ENCODE measurements around the gene BARX2. TPM values are rescaled to one million over a fixed set of nuclear protein-coding genes. Genes with fewer than 3 reads are reported as not detected.

BARX2 gene
- total and polyA plus RNA-seq, 3 experiments from 2014 or later = not detected

GRCh38 chr11:129416080-129416820, 40.6 kb downstream of the BARX2 start:
- H3K27me3 Mint-ChIP-seq = no peaks in the 10 kb centered on the region
- Histone ChIP-seq H3K27ac (ENCODE audit: low read depth, low read length) (no peak overlapping the region), H3K4me1 (ENCODE audit: insufficient read depth, low read length) (no peaks in the 10 kb centered on the region), H3K36me3 (ENCODE audit: insufficient read depth, low read length) (no peaks in the 10 kb centered on the region), H3K4me3 (ENCODE audit: low read length) (no peak overlapping the region), H3K9me3 (ENCODE audit: low read length) (no peaks in the 10 kb centered on the region), H3K27me3 (ENCODE audit: insufficient read depth, low read length, poor library complexity, severe bottlenecking) (no peaks in the 10 kb centered on the region)
- H3K4me1 Mint-ChIP-seq = no peaks in the 10 kb centered on the region
- no peaks in the 10 kb centered on the region for H3K9me3 Mint-ChIP-seq
- no peaks in the 10 kb centered on the region for H3K36me3 Mint-ChIP-seq
- CTCF ChIA-PET = no interaction called here
- no peak overlapping the region for H3K27ac Mint-ChIP-seq
- POLR2A ChIA-PET = no interaction called here
- no peak for DNase-seq
- H3K4me3 Mint-ChIP-seq = no peak overlapping the region

DNA sequence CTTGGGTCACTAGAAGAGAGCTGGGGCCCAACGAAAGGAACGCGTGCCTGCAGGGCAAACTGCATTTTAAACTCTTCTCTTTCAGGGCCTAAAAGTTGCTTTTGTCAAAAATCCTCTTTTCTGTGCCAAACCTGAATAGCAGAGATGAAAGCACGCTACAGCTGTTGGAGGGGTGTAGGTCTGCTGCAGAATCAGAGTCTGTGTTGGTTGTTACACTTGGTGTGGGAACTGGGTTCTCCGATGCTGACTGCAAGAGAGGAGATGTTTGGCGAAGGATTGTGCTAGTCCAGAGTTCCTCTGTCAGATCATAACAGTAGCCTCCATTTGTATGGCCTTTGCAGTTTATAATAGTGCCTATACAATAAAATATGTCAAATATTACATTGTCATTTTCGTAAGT, 41.8 kb downstream of the BARX2 start:
- no peaks in the 10 kb centered on the region for H3K4me1 ChIP-seq (ENCODE audit: insufficient read depth, low read length)
- H3K27ac ChIP-seq (ENCODE audit: low read depth, low read length) = no peak overlapping the region
- no peak overlapping the region for H3K4me3 Mint-ChIP-seq
- H3K36me3 Mint-ChIP-seq = no peaks in the 10 kb centered on the region
- no peaks in the 10 kb centered on the region for H3K9me3 Mint-ChIP-seq
- no peak for DNase-seq
- ChIA-PET CTCF (no interaction called here), POLR2A (no interaction called here)
- H3K36me3 ChIP-seq (ENCODE audit: insufficient read depth, low read length) = no peaks in the 10 kb centered on the region
- H3K9me3 ChIP-seq (ENCODE audit: low read length) = no peaks in the 10 kb centered on the region
- no peaks in the 10 kb centered on the region for H3K27me3 ChIP-seq (ENCODE audit: insufficient read depth, low read length, poor library complexity, severe bottlenecking)
- no peak overlapping the region for H3K4me3 ChIP-seq (ENCODE audit: low read length)
- no peaks in the 10 kb centered on the region for H3K27me3 Mint-ChIP-seq
- no peaks in the 10 kb centered on the region for H3K4me1 Mint-ChIP-seq
- H3K27ac Mint-ChIP-seq = no peak overlapping the region

DNA sequence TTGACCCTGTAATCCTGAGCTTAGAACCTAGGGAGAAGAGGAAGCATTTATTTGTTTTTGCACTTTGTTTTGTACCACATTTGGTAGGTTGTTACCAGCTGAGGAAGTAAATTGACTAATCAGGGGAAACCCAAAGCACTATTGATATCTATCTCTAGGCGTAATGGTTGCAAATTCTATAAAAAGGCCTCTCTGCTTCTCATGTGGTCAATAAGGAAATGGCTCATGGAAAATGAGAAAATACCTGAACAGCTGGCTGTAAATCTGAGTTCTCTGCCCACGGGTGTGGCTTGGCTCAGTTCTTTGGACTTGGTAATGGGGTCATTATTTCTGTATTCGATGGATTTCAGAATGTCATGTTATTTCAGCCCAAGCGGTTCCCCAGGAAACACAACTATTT, 42.4 kb downstream of the BARX2 start:
- H3K4me3 Mint-ChIP-seq = no peak overlapping the region
- no peak overlapping the region for H3K27ac Mint-ChIP-seq
- POLR2A ChIA-PET = no interaction called here
- Histone ChIP-seq H3K9me3 (ENCODE audit: low read length) (no peaks in the 10 kb centered on the region), H3K4me3 (ENCODE audit: low read length) (no peak overlapping the region), H3K27ac (ENCODE audit: low read depth, low read length) (no peak overlapping the region), H3K27me3 (ENCODE audit: insufficient read depth, low read length, poor library complexity, severe bottlenecking) (no peaks in the 10 kb centered on the region), H3K36me3 (ENCODE audit: insufficient read depth, low read length) (no peaks in the 10 kb centered on the region), H3K4me1 (ENCODE audit: insufficient read depth, low read length) (no peaks in the 10 kb centered on the region)
- no peaks in the 10 kb centered on the region for H3K36me3 Mint-ChIP-seq
- no peaks in the 10 kb centered on the region for H3K27me3 Mint-ChIP-seq
- CTCF ChIA-PET = no interaction called here
- H3K9me3 Mint-ChIP-seq = no peaks in the 10 kb centered on the region
- no peaks in the 10 kb centered on the region for H3K4me1 Mint-ChIP-seq
- no peak for DNase-seq

- CTCF ChIA-PET = no interaction called here
- H3K36me3 ChIP-seq (ENCODE audit: insufficient read depth, low read length) = no peaks in the 10 kb centered on the region
- H3K27ac ChIP-seq (ENCODE audit: low read depth, low read length) = no peak overlapping the region
- H3K4me1 ChIP-seq (ENCODE audit: insufficient read depth, low read length) = no peaks in the 10 kb centered on the region
- Mint-ChIP-seq H3K36me3 (no peaks in the 10 kb centered on the region), H3K27ac (no peak overlapping the region), H3K4me1 (no peaks in the 10 kb centered on the region), H3K9me3 (no peaks in the 10 kb centered on the region), H3K27me3 (peaks cover 0 to under 1% of the 10 kb centered on the region in 2 donors), H3K4me3 (no peak overlapping the region)
- POLR2A ChIA-PET = no interaction called here
- H3K9me3 ChIP-seq (ENCODE audit: low read length) = no peaks in the 10 kb centered on the region
- no peaks in the 10 kb centered on the region for H3K27me3 ChIP-seq (ENCODE audit: insufficient read depth, low read length, poor library complexity, severe bottlenecking)
- H3K4me3 ChIP-seq (ENCODE audit: low read length) = no peak overlapping the region
- no peak for DNase-seq
Measured at GRCh38 chr11:129419386-129419785, 43.7 kb downstream of the BARX2 start.

DNA sequence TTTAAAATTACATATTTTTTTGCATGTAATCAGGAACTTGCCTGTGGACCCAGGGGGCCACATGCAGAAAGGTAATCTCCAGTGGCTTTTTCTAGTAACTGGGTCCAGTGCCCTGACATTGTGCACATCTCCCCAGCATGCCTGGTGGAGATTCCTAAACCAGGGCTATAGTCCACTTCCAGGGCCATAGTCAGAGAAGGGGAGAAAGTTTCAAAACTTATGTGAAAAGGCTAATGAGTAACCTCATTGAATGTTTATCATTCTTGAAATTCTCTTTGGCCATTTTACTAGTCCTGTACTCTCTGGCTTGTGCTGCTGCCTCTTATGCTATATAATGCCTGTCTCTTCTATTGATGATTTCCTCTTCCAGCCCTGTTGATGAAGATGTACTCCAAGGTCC, 47.8 kb downstream of the BARX2 start:
- Histone ChIP-seq H3K4me1 (ENCODE audit: insufficient read depth, low read length) (no peaks in the 10 kb centered on the region), H3K9me3 (ENCODE audit: low read length) (no peaks in the 10 kb centered on the region), H3K4me3 (ENCODE audit: low read length) (no peak overlapping the region), H3K36me3 (ENCODE audit: insufficient read depth, low read length) (no peaks in the 10 kb centered on the region), H3K27me3 (ENCODE audit: insufficient read depth, low read length, poor library complexity, severe bottlenecking) (no peaks in the 10 kb centered on the region), H3K27ac (ENCODE audit: low read depth, low read length) (no peak overlapping the region)
- DNase-seq = no peak
- H3K27me3 Mint-ChIP-seq = peaks cover 3 to 11% of the 10 kb centered on the region in 2 donors
- ChIA-PET POLR2A (no interaction called here), CTCF (no interaction called here)
- H3K4me1 Mint-ChIP-seq = no peaks in the 10 kb centered on the region
- no peak overlapping the region for H3K4me3 Mint-ChIP-seq
- H3K36me3 Mint-ChIP-seq = no peaks in the 10 kb centered on the region
- H3K27ac Mint-ChIP-seq = no peak overlapping the region
- no peaks in the 10 kb centered on the region for H3K9me3 Mint-ChIP-seq

DNA sequence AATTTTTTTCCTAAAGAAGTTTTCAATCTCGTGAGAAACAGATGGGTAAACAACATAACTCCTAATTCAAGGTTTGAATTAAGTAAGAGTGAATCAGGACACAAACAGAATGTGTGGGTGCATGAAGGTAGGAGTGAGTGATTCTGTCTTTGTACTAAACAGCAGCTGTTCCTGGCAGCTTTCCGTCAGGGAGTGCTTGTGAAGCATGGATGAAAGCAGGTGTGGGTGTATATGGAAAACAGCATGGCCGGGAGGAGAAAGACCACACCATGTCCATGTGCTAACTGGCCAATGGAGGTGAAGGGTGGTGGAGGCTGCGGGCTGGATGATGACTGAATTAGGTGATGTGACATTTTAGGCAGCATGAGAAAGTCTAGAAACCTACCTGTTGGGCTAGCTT, 49.6 kb downstream of the BARX2 start:
- no peak overlapping the region for H3K4me3 ChIP-seq (ENCODE audit: low read length)
- H3K36me3 Mint-ChIP-seq = no peaks in the 10 kb centered on the region
- CTCF ChIA-PET = no interaction called here
- no peaks in the 10 kb centered on the region for H3K27me3 ChIP-seq (ENCODE audit: insufficient read depth, low read length, poor library complexity, severe bottlenecking)
- H3K4me3 Mint-ChIP-seq = no peak overlapping the region
- H3K4me1 ChIP-seq (ENCODE audit: insufficient read depth, low read length) = no peaks in the 10 kb centered on the region
- no peak overlapping the region for H3K27ac Mint-ChIP-seq
- POLR2A ChIA-PET = no interaction called here
- H3K36me3 ChIP-seq (ENCODE audit: insufficient read depth, low read length) = no peaks in the 10 kb centered on the region
- peaks cover 0 to 3% (median 0%) of the 10 kb centered on the region in 5 donors for H3K9me3 Mint-ChIP-seq
- H3K27ac ChIP-seq (ENCODE audit: low read depth, low read length) = no peak overlapping the region
- H3K9me3 ChIP-seq (ENCODE audit: low read length) = no peaks in the 10 kb centered on the region
- H3K4me1 Mint-ChIP-seq = no peaks in the 10 kb centered on the region
- DNase-seq = no peak
- H3K27me3 Mint-ChIP-seq = peaks cover 6 to 13% of the 10 kb centered on the region in 2 donors

GRCh38 chr11:129426038-129426437, 50.4 kb downstream of the BARX2 start:
- no peaks in the 10 kb centered on the region for H3K27me3 ChIP-seq (ENCODE audit: insufficient read depth, low read length, poor library complexity, severe bottlenecking)
- peaks cover 6 to 13% of the 10 kb centered on the region in 2 donors for H3K27me3 Mint-ChIP-seq
- H3K4me1 Mint-ChIP-seq = no peaks in the 10 kb centered on the region
- no peaks in the 10 kb centered on the region for H3K36me3 ChIP-seq (ENCODE audit: insufficient read depth, low read length)
- H3K4me3 ChIP-seq (ENCODE audit: low read length) = no peak overlapping the region
- H3K27ac ChIP-seq (ENCODE audit: low read depth, low read length) = no peak overlapping the region
- H3K27ac Mint-ChIP-seq = no peak overlapping the region
- DNase-seq = no peak
- H3K4me1 ChIP-seq (ENCODE audit: insufficient read depth, low read length) = no peaks in the 10 kb centered on the region
- H3K36me3 Mint-ChIP-seq = no peaks in the 10 kb centered on the region
- CTCF ChIA-PET = no interaction called here
- H3K9me3 Mint-ChIP-seq = peaks cover 0 to 4% (median 1%) of the 10 kb centered on the region in 5 donors
- POLR2A ChIA-PET = no interaction called here
- H3K9me3 ChIP-seq (ENCODE audit: low read length) = no peaks in the 10 kb centered on the region
- no peak overlapping the region for H3K4me3 Mint-ChIP-seq

DNA sequence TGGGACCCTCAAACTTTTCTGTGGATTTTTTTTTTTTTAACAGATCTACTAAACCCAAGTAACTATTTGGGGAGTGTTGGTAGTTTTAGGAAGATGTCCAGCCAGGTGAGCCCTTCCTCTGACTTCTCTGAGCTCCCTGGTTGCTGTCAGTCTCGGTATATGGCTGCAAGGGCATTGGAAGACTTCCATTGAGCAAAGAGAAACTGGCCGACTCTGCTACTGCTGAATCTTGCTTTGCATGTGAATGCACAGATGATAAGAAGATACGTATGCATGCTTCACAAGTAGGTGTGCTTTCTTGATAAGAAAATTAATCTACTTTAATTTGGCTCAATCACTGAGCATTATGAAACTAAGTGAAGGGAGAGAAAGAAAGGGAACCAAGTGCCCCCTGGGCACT, 51.1 kb downstream of the BARX2 start:
- no peak overlapping the region for H3K4me3 ChIP-seq (ENCODE audit: low read length)
- no peak overlapping the region for H3K4me3 Mint-ChIP-seq
- POLR2A ChIA-PET = no interaction called here
- CTCF ChIA-PET = no interaction called here
- no peaks in the 10 kb centered on the region for H3K27me3 ChIP-seq (ENCODE audit: insufficient read depth, low read length, poor library complexity, severe bottlenecking)
- H3K27ac Mint-ChIP-seq = no peak overlapping the region
- H3K9me3 ChIP-seq (ENCODE audit: low read length) = no peaks in the 10 kb centered on the region
- H3K27ac ChIP-seq (ENCODE audit: low read depth, low read length) = no peak overlapping the region
- no peak for DNase-seq
- H3K9me3 Mint-ChIP-seq = peaks cover 4 to 6% (median 5%) of the 10 kb centered on the region in 5 donors
- H3K36me3 ChIP-seq (ENCODE audit: insufficient read depth, low read length) = no peaks in the 10 kb centered on the region
- H3K27me3 Mint-ChIP-seq = peaks cover 6 to 13% of the 10 kb centered on the region in 2 donors
- no peaks in the 10 kb centered on the region for H3K36me3 Mint-ChIP-seq
- no peaks in the 10 kb centered on the region for H3K4me1 ChIP-seq (ENCODE audit: insufficient read depth, low read length)
- H3K4me1 Mint-ChIP-seq = no peaks in the 10 kb centered on the region

DNA sequence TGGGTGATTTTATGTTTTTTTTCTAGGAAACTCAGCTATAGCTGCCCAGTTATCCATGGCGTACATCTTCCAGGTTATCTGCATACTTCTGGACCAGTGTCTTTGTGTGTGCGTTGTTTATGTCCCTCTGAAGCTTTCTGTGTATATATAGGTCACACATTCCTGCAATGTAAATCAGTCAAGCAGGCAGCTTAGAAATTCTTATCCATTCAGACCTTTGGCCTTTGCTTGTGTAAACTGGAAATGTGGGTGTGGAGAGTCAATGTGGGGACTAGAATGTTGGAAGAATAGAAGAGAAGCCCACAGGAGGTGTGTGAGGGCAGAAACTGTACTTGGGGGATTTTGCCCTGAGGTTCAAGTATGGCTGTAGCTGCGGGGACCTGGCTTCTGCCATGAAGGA, 51.7 kb downstream of the BARX2 start:
- Histone ChIP-seq H3K9me3 (ENCODE audit: low read length) (no peaks in the 10 kb centered on the region), H3K4me3 (ENCODE audit: low read length) (no peak overlapping the region), H3K4me1 (ENCODE audit: insufficient read depth, low read length) (no peaks in the 10 kb centered on the region), H3K36me3 (ENCODE audit: insufficient read depth, low read length) (no peaks in the 10 kb centered on the region), H3K27ac (ENCODE audit: low read depth, low read length) (no peak overlapping the region), H3K27me3 (ENCODE audit: insufficient read depth, low read length, poor library complexity, severe bottlenecking) (no peaks in the 10 kb centered on the region)
- Mint-ChIP-seq H3K4me3 (peak overlapping the region in 1 of 7 donors; percentile 6), H3K4me1 (no peaks in the 10 kb centered on the region), H3K9me3 (peaks cover 4 to 6% (median 5%) of the 10 kb centered on the region in 5 donors), H3K27me3 (peaks cover 6 to 13% of the 10 kb centered on the region in 2 donors), H3K36me3 (no peaks in the 10 kb centered on the region), H3K27ac (no peak overlapping the region)
- CTCF ChIA-PET = no interaction called here
- DNase-seq = no peak
- POLR2A ChIA-PET = no interaction called here

Data from CD8-positive, alpha-beta memory T cell (primary cell).